ENCODE data around the gene SOX13.

Gene SOX13

DNA sequence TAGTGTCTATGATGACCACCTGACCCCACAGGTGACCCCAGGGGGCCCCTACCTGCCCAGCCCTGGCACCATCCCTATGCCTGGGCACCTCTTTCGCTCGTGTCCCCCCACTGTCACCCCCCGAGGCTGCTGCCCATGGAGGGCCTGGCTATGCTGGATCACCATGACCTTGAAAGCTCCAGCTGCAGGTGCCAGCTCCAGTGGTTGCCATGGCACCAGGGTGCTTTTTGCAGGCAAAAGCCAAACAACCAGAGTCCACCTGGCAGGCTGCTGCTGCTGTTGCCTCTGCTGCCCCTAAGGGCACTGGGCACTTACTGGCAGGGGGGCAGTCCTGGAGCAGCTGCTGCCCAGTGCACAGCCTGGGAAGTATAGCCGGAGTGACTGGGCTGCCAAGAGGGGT is 57.3 kb downstream of the SOX13 start:
- Mint-ChIP-seq H3K27ac (no peak overlapping the region), H3K27me3 (ENCODE audit: low read depth) (no peaks in the 10 kb centered on the region), H3K9me3 (no peaks in the 10 kb centered on the region), H3K4me3 (no peak overlapping the region), H3K36me3 (ENCODE audit: low read depth) (no peaks in the 10 kb centered on the region), H3K4me1 (ENCODE audit: low read depth) (peaks cover 7% of the 10 kb centered on the region)
- no peak for DNase-seq (ENCODE audit: low spot score)

DNA sequence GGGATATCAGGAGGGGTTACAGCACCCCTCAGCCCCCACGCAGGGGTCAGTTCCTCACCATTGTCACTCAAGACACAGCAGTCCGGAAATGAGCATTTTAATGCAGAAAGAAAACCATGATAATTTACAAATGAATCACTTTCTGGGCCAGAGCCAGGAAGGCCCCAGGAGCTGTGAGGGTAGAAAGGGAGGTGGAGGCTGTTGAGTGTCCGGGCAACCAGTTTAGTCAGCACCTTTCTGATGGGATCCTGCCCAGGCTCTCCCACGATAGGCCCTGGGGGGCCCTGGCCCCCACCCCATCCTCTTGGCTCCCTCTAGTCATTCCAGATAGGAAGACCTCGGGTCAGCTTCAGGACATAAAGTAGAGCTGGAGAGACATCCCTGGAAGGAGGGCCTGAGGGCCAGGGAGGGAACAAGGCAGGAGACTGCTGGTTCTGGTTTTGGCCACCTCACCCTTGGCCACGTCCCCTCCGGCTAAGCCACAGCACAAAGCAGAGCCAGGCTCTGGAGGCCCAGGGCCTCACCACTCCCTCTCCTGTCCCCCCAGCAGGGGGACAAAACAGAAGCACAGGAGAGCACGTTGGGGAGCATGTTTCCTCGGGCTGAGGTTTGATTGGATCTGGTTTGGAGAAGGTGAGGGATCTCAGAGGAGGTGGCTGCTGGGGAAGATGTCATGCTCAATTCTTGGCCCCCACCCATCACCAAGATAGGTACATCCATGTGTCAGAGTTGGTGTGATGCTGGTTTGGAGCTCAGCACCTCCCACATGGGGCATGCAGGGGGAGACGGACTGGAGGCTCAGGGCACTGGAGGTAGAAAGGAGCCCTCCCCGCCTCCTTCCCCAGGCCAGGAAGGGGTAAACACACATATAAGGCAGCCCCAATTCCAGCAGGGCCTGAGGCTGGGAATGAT is 58.3 kb downstream of the SOX13 start:
- H3K4me1 Mint-ChIP-seq (ENCODE audit: low read depth) = peaks cover 7% of the 10 kb centered on the region
- H3K4me3 Mint-ChIP-seq = no peak overlapping the region
- no peak for DNase-seq (ENCODE audit: low spot score)
- H3K9me3 Mint-ChIP-seq = no peaks in the 10 kb centered on the region
- no peaks in the 10 kb centered on the region for H3K27me3 Mint-ChIP-seq (ENCODE audit: low read depth)
- H3K27ac Mint-ChIP-seq = no peak overlapping the region
- no peaks in the 10 kb centered on the region for H3K36me3 Mint-ChIP-seq (ENCODE audit: low read depth)

DNA sequence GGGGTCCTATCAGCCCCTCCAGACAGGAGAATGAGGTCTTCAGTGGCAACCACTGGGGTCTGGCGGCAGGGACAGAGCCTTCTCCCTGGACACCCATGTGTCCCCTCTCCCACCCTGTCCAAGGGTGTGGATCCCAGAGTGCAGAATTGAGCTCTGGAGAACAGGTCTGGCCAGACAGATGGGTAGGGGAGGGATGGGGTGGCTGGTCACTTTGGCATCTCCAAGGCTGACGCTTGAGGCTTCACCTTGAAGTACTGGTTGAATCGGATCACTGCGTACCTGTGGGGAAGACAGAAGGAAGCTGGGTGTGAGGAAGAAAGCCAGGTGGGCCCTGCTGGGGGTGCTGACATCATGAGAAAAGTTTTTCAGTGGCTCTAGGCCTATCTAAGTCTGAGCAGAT is 59.1 kb downstream of the SOX13 start:
- Mint-ChIP-seq H3K4me3 (no peak overlapping the region), H3K27me3 (ENCODE audit: low read depth) (no peaks in the 10 kb centered on the region), H3K27ac (no peak overlapping the region), H3K9me3 (no peaks in the 10 kb centered on the region), H3K4me1 (ENCODE audit: low read depth) (peaks cover 7% of the 10 kb centered on the region), H3K36me3 (ENCODE audit: low read depth) (no peaks in the 10 kb centered on the region)
- no peak for DNase-seq (ENCODE audit: low spot score)

DNA sequence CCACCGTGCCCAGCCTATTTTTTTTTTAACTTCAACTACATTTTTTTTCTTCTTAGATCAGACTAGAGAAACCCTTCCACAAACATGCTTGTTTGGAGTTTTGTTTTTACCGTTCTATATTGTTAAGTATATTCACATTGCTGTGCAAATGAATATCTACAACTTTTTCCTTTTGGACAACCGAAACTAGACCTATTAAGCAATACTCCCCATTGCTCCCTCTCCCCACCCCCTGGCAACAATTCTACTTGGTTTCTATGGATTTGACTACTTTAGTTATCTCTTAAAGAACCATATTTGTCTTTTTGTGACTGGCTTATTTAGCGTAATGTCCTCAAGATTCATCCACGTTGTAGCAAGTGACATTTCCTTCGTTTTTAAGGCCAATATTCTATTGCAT is 59.8 kb downstream of the SOX13 start:
- H3K4me3 Mint-ChIP-seq = no peak overlapping the region
- H3K27me3 Mint-ChIP-seq (ENCODE audit: low read depth) = no peaks in the 10 kb centered on the region
- no peaks in the 10 kb centered on the region for H3K9me3 Mint-ChIP-seq
- DNase-seq (ENCODE audit: low spot score) = no peak
- H3K27ac Mint-ChIP-seq = no peak overlapping the region
- H3K4me1 Mint-ChIP-seq (ENCODE audit: low read depth) = peaks cover 7% of the 10 kb centered on the region
- H3K36me3 Mint-ChIP-seq (ENCODE audit: low read depth) = no peaks in the 10 kb centered on the region

DNA sequence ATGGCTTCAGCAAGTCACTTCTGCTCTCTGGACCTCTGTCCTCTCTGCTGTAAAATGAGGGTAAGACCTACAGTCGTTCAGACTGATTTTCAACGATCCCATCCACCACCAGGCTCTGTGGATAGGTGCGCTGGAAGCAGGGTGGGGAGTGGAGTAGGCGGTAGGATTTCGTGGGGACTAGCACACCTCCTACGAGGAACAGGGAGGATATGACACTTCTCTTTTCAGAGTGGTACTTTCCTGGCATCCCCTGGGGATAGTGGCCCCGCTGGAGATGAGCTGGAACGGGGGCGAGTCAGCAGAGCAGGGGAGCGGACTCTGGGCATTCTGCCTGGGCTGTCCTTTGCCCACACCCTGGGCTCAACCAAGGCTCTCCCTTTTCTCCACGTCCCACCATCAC is 61.2 kb downstream of the SOX13 start:
- no peak for DNase-seq (ENCODE audit: low spot score)
- Mint-ChIP-seq H3K36me3 (ENCODE audit: low read depth) (no peaks in the 10 kb centered on the region), H3K27ac (no peak overlapping the region), H3K4me1 (ENCODE audit: low read depth) (peaks cover 3% of the 10 kb centered on the region), H3K9me3 (no peaks in the 10 kb centered on the region), H3K4me3 (no peak overlapping the region), H3K27me3 (ENCODE audit: low read depth) (peaks cover 2% of the 10 kb centered on the region)

DNA sequence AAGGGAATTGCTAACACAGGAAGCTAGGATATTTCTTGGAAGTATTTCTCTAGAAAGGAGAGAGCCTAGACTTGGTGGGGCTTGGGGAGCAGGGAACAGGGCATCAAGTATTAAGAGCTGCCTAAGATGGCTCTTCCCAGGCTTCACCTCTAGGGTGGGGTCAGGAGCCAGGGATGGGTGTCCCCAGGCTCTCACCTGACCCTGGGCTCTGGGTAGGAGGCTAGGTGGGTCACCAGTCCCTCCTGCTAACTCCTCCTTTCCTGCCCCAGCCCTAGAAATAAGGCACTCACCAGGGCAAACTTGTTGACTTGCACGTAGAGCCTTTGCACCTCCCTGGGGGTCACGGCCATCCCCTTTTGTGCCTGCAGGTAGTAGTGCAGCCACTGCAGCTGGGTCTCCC is 63.9 kb downstream of the SOX13 start:
- Mint-ChIP-seq H3K4me3 (no peak overlapping the region), H3K27ac (no peak overlapping the region), H3K36me3 (ENCODE audit: low read depth) (no peaks in the 10 kb centered on the region), H3K4me1 (ENCODE audit: low read depth) (no peaks in the 10 kb centered on the region), H3K27me3 (ENCODE audit: low read depth) (peaks cover 2% of the 10 kb centered on the region), H3K9me3 (no peaks in the 10 kb centered on the region)
- no peak for DNase-seq (ENCODE audit: low spot score)

DNA sequence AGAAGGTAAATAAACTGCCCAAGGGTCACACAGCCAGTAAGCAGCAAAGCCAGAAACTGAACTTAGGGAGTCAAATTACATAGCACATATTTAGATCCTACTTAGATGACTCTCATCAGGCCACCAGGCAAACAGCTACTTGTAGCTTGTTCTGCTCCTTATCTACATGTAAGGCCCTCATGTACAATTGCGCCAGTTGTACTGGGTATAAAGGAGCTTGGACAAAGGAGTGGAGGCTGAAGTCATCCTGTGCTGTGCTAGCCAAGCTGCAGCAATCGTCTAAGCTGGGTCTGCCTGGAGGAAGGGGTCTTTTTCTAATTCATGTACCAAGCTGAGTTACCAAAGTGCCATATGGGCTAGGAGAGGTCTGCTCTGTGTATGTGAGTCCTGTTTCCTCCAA is 66.2 kb downstream of the SOX13 start:
- Mint-ChIP-seq H3K27ac (no peak overlapping the region), H3K4me1 (ENCODE audit: low read depth) (no peaks in the 10 kb centered on the region), H3K4me3 (no peak overlapping the region), H3K27me3 (ENCODE audit: low read depth) (peaks cover 2% of the 10 kb centered on the region), H3K36me3 (ENCODE audit: low read depth) (no peaks in the 10 kb centered on the region), H3K9me3 (no peaks in the 10 kb centered on the region)
- no peak for DNase-seq (ENCODE audit: low spot score)

DNA sequence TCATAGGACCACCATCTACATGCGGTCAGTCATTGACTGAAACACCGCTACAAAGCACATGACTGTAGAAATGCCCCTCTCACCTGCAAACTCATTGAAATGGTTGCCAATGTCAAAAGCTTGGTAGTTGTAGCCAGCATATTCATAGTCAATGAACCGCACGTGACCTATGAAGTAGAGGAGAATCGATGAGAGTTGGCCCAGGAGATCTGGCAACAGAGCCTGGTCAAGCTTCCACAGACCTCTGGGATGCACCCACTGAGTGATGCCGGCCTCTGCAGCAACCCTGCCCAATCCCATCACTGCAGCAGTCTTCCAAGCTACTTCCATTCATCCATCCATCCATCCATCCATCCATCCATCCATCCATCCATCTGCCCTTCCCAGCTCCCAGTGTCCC is 67.0 kb downstream of the SOX13 start:
- Mint-ChIP-seq H3K36me3 (ENCODE audit: low read depth) (no peaks in the 10 kb centered on the region), H3K27me3 (ENCODE audit: low read depth) (peaks cover 2% of the 10 kb centered on the region), H3K4me3 (no peak overlapping the region), H3K4me1 (ENCODE audit: low read depth) (no peaks in the 10 kb centered on the region), H3K27ac (no peak overlapping the region), H3K9me3 (no peaks in the 10 kb centered on the region)
- no peak for DNase-seq (ENCODE audit: low spot score)

DNA sequence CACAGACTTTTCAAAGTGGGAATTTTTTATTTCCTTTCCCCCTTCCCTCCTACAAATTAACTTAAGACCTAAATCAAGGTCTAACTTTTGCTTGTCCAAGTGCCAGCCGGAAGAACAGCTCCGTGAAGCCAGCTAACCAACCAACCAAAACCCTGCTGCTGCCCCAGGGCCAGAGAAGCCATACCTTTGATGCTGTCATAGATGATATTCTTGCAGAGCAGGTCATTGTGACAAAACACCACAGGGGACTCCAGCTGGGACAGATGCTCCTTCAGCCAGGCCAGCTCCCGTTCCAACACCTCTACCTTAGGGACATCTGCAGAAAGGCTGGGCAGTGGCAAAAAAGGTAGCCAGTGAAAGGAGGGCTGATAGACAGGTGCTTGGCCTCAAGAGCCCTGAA is 68.2 kb downstream of the SOX13 start:
- Mint-ChIP-seq H3K4me1 (ENCODE audit: low read depth) (no peaks in the 10 kb centered on the region), H3K27me3 (ENCODE audit: low read depth) (peaks cover 4% of the 10 kb centered on the region), H3K9me3 (no peaks in the 10 kb centered on the region), H3K4me3 (no peak overlapping the region), H3K27ac (no peak overlapping the region), H3K36me3 (ENCODE audit: low read depth) (no peaks in the 10 kb centered on the region)
- DNase-seq (ENCODE audit: low spot score) = no peak

DNA sequence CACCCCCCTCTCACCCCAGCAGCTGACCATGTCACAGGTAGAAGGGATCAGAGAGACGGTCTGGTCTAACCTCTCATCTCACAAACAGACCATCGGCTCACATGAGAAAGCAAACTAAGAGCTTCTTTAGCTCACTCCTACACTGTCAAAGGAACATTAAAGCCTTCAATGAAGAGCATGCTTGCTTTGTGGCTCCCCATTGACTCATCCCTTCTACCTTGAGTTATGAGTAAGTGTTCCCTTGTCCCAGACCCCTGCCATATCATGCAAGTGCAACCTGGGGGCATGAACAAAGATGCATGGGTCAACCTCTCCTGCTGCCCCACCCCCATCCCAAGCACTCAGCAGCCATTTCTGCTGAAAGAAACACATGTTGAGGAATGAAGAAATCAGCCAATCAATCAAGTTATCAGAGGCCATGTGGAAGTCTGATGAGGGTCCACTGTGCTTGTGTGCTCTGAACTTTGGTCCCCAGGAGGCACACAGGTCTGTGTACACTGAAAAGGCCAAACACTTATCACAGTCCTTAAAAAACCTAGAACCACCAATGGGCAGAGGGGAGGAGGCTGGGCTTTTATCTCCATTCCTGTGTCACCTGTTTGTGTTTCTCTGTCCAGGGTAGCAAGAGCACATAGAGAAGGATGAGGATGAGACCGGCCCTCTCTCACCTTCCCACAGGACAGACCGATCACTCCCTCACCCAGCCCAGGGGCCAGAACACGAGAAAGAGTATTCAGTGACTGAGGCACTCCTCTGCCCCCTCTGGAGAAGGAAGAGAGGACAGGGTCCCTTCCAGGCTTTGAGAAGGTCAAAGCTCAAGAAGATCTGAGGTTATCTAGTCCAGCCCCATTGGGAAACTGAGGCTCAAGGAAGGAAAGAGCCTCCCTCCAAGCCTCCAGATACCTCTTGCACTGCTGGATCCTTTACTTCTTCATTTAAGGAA is 69.4 kb downstream of the SOX13 start:
- Mint-ChIP-seq H3K9me3 (no peaks in the 10 kb centered on the region), H3K36me3 (ENCODE audit: low read depth) (no peaks in the 10 kb centered on the region), H3K27ac (no peak overlapping the region), H3K4me1 (ENCODE audit: low read depth) (no peaks in the 10 kb centered on the region), H3K27me3 (ENCODE audit: low read depth) (peaks cover 4% of the 10 kb centered on the region), H3K4me3 (no peak overlapping the region)
- DNase-seq (ENCODE audit: low spot score) = no peak

DNA sequence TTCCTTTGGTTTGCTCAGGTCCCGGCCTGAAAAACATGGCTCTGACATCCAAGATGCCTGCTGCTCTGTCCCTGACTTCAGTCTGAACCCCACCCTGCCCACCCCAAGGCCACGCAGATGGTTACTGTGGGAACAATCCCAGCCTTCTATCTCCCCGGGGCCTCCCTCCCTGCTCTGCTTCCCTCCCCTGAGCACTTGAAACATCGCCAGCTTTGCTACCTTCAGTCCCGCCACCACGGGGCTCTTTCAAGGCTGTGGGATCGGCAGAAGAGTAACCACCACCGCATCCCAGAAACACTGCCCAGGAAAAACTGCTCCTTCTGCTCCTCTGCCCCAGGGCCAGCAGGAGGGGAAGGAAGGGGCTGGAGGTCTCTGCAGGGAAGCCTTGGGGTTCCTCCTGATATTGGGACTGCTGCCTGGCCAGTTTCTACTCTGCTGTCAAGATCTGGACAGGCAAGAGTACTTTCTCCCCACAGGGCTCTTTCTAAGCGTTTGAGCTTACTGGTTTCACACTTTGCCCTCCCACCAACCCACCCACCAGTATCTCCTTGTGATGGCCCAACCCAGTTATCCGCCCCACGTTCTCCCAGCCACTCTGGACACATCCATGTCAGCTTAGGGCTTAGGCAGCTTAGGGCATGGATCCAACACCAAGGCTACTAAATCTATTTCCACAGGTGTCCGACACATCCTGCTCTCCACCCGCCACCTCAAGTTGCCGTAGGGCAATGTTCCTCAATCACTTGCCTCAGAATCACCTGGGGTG is 70.5 kb downstream of the SOX13 start:
- Mint-ChIP-seq H3K27ac (no peak overlapping the region), H3K27me3 (ENCODE audit: low read depth) (peaks cover 4% of the 10 kb centered on the region), H3K36me3 (ENCODE audit: low read depth) (no peaks in the 10 kb centered on the region), H3K4me3 (no peak overlapping the region), H3K4me1 (ENCODE audit: low read depth) (no peaks in the 10 kb centered on the region), H3K9me3 (no peaks in the 10 kb centered on the region)
- no peak for DNase-seq (ENCODE audit: low spot score)

DNA sequence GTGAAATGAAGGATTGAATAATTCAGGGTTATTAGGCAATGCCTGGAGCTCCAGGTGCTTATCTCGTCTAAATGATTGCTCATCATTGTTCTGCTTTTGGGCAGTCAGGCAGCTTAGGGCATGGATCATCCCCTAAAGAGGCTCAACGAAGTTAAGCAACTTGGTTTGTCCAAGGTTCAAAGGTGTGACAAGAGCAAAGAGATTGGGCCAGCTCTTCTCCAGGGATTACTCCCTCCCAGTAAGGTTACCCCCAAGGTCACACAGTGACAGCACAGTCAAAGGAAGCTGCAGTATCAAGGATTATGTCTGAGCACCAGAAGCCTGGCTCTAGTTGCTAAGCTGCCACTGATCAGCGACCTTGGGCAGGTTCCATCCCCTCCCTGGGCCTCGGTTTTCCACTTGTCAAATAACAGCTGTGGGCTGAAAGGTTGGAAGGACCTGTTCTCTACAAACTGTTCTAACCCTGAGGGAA is 72.2 kb downstream of the SOX13 start:
- Mint-ChIP-seq H3K4me1 (ENCODE audit: low read depth) (no peaks in the 10 kb centered on the region), H3K9me3 (no peaks in the 10 kb centered on the region), H3K27me3 (ENCODE audit: low read depth) (peaks cover 7% of the 10 kb centered on the region), H3K4me3 (no peak overlapping the region), H3K36me3 (ENCODE audit: low read depth) (no peaks in the 10 kb centered on the region), H3K27ac (no peak overlapping the region)
- DNase-seq (ENCODE audit: low spot score) = no peak

DNA sequence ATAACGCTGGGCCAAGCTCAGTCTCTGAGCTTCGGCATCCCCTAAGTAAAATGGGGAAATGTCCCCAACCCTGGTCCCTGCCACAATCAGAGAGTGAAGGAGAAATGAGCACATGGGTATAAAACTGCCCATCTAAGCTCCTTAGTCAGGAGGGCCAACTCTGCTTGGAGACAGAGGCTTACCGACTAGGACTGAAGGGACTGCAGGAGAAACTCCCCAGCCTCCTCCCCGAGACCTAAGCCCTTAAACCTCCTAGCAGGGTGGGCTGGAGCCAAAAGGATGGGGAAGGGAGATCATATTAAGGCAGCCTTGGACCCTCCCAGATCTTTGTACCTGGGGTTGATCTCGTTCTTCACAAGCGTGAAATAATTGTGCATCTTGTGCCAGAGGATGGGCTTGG is 73.4 kb downstream of the SOX13 start:
- H3K4me1 Mint-ChIP-seq (ENCODE audit: low read depth) = no peaks in the 10 kb centered on the region
- H3K36me3 Mint-ChIP-seq (ENCODE audit: low read depth) = no peaks in the 10 kb centered on the region
- peaks cover 16% of the 10 kb centered on the region for H3K27me3 Mint-ChIP-seq (ENCODE audit: low read depth)
- H3K9me3 Mint-ChIP-seq = no peaks in the 10 kb centered on the region
- H3K4me3 Mint-ChIP-seq = no peak overlapping the region
- no peak for DNase-seq (ENCODE audit: low spot score)
- no peak overlapping the region for H3K27ac Mint-ChIP-seq
